GM18498 (cell line): ENCODE measurements around the gene COX4I1.

ENCODE experiments used
- ATAC-seq: cut with Tn5 transposase; IDR thresholded peaks from one replicate; pipeline ENCODE4 v1.9.1; 2021; ENCODE audit warnings: mild to moderate bottlenecking, moderate library complexity; ENCODE audit not compliant: unreplicated experiment

COX4I1 gene

GRCh38 chr16:85765767-85766166, 33.7 kb upstream of the COX4I1 start:
- ATAC-seq: no peak

GRCh38 chr16:85767531-85767930, 32.0 kb upstream of the COX4I1 start:
- ATAC-seq: no peak

GRCh38 chr16:85768199-85768598, 31.3 kb upstream of the COX4I1 start:
- no peak for ATAC-seq

GRCh38 chr16:85770741-85771140, 28.8 kb upstream of the COX4I1 start:
- no peak for ATAC-seq

- no peak for ATAC-seq
Observed at GRCh38 chr16:85773044-85773443, 26.5 kb upstream of the COX4I1 start.

GRCh38 chr16:85774136-85774535, 25.4 kb upstream of the COX4I1 start:
- ATAC-seq: no peak

DNA sequence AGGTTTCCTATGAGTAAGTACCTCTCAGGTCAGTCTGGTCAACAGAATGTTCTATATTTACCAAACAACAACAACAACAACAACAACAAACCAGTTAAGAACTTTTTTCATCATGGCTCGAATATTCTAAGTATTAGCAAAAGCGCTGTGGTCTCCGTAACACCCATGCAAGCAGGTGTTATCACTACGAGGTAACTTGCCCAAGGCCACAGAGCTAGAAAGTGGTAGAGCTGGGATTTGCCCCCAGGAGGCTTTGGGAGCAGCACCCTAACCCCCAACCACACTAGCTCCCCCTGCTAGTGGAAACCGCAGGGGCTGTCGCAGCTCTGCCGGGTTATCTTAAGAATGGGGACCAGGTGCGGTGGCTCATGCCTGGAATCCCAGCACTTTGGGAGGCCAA, 24.7 kb upstream of the COX4I1 start:
- no peak for ATAC-seq

GRCh38 chr16:85777583-85778310, 21.7 kb upstream of the COX4I1 start:
- no peak for ATAC-seq

GRCh38 chr16:85778873-85779272, 20.6 kb upstream of the COX4I1 start:
- ATAC-seq: no peak

DNA sequence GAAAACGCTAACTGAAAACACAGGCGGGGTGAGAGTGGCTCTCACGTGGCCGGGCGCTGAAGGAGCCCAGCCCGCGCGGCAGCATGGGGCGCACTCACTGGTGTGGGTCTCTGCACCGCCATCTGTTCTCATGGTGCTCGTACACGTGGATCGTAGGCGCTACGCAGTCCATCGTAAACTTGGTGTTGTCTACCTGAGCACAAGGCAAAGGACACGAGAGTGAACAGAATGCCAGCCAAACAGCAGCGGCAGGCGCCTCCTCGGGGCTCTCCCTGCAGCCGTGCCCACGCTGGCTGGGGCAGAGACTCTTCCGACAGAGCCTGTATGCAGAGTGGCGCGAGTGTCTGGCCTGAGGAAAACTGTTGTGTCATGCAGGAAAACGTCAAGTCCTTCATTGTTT, 19.2 kb upstream of the COX4I1 start:
- ATAC-seq: no peak

DNA sequence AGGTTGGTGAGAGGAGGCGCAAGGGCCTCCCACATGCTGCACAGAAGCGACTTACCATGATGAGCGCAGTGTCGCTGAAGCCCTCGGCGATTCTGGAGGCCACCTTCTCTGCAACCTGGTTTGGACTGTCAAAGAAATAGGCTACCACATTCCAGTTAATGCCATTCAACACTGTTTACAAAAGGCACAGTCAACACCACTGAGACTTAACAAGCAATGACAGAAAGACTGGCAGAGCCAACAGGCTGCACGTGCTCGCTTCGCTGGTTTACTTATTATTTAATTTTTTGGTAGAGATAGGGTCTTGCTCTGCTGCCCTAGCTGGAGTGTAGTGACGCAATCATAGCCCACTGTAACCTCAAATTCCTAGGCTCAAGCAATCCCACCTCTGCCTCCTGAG, 18.3 kb upstream of the COX4I1 start:
- ATAC-seq: no peak

DNA sequence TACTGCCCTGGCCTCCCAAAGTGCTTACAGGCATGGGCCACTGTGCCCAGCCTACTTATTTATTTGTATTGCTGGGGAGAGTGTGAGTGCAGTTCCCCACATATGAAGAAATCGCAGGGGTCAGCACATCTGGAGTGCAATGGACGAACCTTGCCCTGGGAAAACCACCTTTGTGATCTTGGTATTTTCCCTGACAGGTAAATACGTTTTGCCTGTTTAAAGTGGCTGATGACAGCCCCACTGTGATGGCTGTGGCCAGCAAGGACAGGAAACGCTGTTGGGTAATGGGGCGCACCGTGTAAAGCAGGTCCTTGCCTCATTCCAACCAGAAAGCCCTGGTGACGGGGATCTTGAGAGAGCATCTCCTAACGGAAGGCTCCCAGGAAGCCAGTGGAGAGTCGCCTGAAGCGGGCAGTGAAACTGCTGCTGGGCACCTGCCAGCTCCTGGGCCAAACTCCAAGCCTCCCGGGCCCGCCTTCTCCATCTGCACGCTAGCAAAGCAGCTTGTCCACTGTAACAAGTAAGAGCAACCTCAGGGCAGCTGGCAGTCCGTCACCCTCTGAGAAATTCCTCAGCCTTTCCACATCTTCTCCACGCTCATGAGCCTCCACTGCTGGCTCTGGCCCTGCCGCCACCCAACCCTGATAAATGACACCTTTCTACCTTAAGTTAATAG, 17.7 kb upstream of the COX4I1 start:
- ATAC-seq: no peak

GRCh38 chr16:85782451-85782850, 17.0 kb upstream of the COX4I1 start:
- ATAC-seq: no peak

GRCh38 chr16:85783441-85783840, 16.1 kb upstream of the COX4I1 start:
- ATAC-seq: no peak

- ATAC-seq: no peak
Observed at GRCh38 chr16:85784813-85785212, 14.7 kb upstream of the COX4I1 start.

DNA sequence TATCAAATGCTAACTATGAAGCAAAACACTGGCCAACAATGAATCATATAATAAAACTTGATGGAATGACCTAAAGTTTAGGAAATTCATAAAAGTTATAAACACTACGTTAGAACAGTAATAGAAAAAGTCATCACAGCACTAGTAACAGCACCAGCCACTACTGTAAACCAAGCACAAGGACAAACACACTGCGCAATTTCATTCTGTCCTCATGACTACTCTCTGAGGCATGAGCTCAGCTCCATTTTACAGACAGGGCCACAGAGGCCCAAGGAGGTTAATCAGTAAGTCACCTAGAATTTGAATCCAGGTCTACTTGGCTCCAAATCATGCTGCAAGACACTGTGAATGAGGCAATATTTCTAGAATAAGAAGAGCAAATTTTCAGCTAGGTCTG, 13.6 kb upstream of the COX4I1 start:
- no peak for ATAC-seq

- no peak for ATAC-seq
Observed at GRCh38 chr16:85788819-85789218, 10.7 kb upstream of the COX4I1 start.

DNA sequence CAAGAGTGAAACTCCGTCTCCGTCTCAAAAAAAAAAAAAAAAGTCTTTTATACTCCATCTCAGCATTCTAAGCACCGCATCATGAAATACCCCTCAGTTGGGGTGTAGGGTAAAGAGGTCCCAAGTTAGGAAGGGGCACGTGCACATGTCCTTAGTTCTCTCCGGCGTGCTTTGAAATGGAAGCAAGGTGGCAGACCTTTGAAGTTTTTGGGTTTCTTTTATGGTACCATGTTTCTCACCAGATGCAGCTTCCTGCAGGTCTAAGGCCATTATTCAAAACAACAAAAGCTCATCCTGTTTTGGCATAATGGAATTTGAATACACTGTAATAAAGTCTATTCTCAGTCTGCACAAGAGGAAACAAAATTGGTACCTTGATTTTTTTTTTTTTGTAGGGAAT, 9.7 kb upstream of the COX4I1 start:
- ATAC-seq: no peak

GRCh38 chr16:85793662-85794298, 5.7 kb upstream of the COX4I1 start:
- ATAC-seq: no peak

GRCh38 chr16:85794696-85795095, 4.8 kb upstream of the COX4I1 start:
- no peak for ATAC-seq

DNA sequence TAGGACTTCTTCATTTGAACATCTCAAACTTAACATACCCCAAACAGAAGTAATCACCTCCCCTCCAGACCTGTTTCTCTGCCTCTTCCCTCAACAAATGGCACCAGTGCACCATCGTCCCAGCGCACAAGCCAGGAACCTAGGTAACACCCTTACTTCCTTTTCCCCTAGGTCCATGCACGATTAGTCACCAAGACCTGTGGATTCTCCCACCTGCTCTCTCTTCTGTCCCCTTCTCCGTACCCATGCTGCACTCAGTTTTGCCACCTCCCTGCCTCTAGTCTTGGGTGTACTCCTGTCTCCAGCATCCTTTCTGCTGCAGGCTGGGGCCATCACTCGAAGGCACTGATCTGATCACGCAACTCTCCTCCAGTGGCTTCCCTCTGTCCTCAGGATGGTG, 3.3 kb upstream of the COX4I1 start:
- no peak for ATAC-seq

DNA sequence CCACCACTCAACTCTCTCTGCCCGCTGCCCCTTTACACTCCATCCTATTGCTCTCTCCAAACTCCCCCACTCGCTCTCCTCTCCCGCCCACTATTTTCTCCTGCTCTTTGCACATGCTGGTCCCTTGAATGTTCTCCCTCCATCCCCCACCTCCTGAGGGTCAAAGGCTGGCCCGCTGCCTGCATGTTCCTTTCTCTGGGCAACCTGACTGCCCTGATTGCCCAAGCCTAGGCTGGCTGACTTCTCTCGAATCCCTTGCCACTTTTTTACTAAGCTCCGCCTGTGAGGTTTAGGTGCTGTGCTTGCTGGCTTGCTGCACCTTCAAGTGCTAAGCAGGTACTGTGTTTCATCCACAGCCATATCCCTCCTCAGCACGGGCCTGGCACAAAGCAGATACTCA, 2.9 kb upstream of the COX4I1 start:
- no peak for ATAC-seq
